HCT116 (cell line): ENCODE measurements around the gene PUSL1.

Experiments
- ELF1 ChIP-seq: IDR thresholded peaks from 2 replicates; pipeline ENCODE4 v1.6.1; 2012; ENCODE audit warnings: low read depth, borderline replicate concordance
- FOSL1 ChIP-seq: IDR thresholded peaks from 2 replicates; pipeline ENCODE4 v1.6.1; 2012; ENCODE audit warnings: low read depth
- POLR2A ChIP-seq: IDR thresholded peaks from 2 replicates; pipeline ENCODE4 v1.7.0; 2011; ENCODE audit warnings: borderline replicate concordance; ENCODE audit not compliant: insufficient read depth, insufficient read length; ENCODE audit errors: extremely low read depth
- POLR2AphosphoS5 ChIP-seq: IDR thresholded peaks from 2 replicates; pipeline ENCODE4 v1.6.1; 2011; ENCODE audit warnings: mild to moderate bottlenecking, low read depth, low read length, moderate library complexity
- RAD21 ChIP-seq: IDR thresholded peaks from 2 replicates; pipeline ENCODE4 v1.6.1; 2012; ENCODE audit warnings: low read depth, mild to moderate bottlenecking
- YY1 ChIP-seq: IDR thresholded peaks from 2 replicates; pipeline ENCODE4 v1.6.1; 2011; ENCODE audit warnings: low read length, low read depth, moderate library complexity, mild to moderate bottlenecking; ENCODE audit not compliant: insufficient replicate concordance; ENCODE audit errors: extremely low read depth
- TF ChIP-seq, protein P1 (sequence below), 3 experiments: fragments of 200-600 bp in 1 of 3; sonication (generic) in 1 of 3; IDR thresholded peaks in 2 of 3; conservative IDR thresholded peaks in 1 of 3; 2 replicates each; pipeline ENCODE4 v1.5.1; 2012 to 2017; ENCODE audit warnings: low read depth in 2 of 3, low read length in 2 of 3, antibody characterized with exemption in 1 of 3, borderline replicate concordance in 1 of 3, control low read depth in 1 of 3, mild to moderate bottlenecking in 1 of 3, mixed read lengths in 1 of 3, mixed run types in 1 of 3, moderate library complexity in 1 of 3; ENCODE audit not compliant: insufficient read depth in 1 of 3
- TF ChIP-seq, protein P2 (sequence below): IDR thresholded peaks from 2 replicates; pipeline ENCODE4 v1.6.1; 2012
- TF ChIP-seq, protein P3 (sequence below): IDR thresholded peaks from 2 replicates; pipeline ENCODE4 v1.6.1; 2012
- TF ChIP-seq, protein P4 (sequence below): IDR thresholded peaks from 2 replicates; pipeline ENCODE4 v1.6.1; 2012; ENCODE audit warnings: low read depth
- TF ChIP-seq, protein P5 (sequence below): IDR thresholded peaks from 2 replicates; pipeline ENCODE4 v1.6.1; 2011; ENCODE audit warnings: mild to moderate bottlenecking, low read length, moderate library complexity; ENCODE audit not compliant: insufficient replicate concordance; ENCODE audit errors: extremely low read depth

DNA sequence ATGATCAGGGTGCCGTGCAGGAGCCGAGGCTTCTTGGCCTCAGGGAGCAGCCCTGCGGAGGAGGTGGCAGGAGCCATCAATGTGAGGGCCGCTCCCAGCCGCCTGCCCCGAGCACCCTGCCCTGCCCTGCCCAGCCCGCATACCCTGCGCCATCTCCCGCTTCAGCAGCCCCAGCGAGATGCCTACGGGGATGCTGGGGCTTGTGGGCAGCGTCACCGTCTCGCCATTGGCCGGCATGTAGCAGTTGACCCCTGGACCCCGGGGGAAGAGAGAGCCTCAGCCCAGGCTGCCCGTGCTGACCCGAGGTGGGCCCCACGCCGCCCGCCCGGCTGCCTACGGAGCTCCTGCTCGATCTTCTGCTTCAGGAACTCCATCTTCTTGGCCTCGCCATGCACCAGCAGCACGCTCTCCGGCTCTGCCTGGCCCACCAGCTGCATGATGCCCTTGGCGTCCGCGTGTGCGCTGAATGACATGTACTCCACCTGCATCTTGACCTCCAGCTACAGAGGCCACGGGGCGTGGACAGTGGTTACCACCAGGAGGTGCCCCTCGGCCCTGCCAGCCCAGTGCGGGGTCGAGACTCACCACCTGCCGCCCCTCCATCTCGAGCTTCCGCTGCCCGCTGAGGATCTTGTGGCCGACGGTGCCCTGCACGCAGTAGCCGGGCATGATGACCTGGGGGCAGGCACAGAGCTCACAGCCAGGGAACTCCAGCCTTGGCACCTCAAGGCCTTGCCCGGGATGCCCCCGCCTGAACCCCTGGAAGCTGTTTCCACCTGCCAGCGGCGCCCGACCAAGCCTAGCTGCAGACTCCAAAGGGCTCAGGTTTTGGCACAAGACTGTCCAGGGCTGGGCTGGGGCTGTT, 4.3 kb downstream of the PUSL1 start:
- TF ChIP-seq, protein P1, sequence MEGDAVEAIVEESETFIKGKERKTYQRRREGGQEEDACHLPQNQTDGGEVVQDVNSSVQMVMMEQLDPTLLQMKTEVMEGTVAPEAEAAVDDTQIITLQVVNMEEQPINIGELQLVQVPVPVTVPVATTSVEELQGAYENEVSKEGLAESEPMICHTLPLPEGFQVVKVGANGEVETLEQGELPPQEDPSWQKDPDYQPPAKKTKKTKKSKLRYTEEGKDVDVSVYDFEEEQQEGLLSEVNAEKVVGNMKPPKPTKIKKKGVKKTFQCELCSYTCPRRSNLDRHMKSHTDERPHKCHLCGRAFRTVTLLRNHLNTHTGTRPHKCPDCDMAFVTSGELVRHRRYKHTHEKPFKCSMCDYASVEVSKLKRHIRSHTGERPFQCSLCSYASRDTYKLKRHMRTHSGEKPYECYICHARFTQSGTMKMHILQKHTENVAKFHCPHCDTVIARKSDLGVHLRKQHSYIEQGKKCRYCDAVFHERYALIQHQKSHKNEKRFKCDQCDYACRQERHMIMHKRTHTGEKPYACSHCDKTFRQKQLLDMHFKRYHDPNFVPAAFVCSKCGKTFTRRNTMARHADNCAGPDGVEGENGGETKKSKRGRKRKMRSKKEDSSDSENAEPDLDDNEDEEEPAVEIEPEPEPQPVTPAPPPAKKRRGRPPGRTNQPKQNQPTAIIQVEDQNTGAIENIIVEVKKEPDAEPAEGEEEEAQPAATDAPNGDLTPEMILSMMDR (IDR thresholded peaks at IDR 0.05 in 2 of 3, conservative IDR thresholded peaks at IDR 0.05 in 1 of 3; ENCODE audit: borderline replicate concordance in 1 of 3, insufficient read depth in 1 of 3, low read depth in 2 of 3, low read length in 2 of 3): no peak
- TF ChIP-seq, protein P2, sequence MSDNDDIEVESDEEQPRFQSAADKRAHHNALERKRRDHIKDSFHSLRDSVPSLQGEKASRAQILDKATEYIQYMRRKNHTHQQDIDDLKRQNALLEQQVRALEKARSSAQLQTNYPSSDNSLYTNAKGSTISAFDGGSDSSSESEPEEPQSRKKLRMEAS: no peak
- TF ChIP-seq POLR2A: no peak
- TF ChIP-seq, protein P3, sequence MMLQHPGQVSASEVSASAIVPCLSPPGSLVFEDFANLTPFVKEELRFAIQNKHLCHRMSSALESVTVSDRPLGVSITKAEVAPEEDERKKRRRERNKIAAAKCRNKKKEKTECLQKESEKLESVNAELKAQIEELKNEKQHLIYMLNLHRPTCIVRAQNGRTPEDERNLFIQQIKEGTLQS: no peak
- no peak for TF ChIP-seq POLR2AphosphoS5
- TF ChIP-seq RAD21: no peak
- TF ChIP-seq, protein P4, sequence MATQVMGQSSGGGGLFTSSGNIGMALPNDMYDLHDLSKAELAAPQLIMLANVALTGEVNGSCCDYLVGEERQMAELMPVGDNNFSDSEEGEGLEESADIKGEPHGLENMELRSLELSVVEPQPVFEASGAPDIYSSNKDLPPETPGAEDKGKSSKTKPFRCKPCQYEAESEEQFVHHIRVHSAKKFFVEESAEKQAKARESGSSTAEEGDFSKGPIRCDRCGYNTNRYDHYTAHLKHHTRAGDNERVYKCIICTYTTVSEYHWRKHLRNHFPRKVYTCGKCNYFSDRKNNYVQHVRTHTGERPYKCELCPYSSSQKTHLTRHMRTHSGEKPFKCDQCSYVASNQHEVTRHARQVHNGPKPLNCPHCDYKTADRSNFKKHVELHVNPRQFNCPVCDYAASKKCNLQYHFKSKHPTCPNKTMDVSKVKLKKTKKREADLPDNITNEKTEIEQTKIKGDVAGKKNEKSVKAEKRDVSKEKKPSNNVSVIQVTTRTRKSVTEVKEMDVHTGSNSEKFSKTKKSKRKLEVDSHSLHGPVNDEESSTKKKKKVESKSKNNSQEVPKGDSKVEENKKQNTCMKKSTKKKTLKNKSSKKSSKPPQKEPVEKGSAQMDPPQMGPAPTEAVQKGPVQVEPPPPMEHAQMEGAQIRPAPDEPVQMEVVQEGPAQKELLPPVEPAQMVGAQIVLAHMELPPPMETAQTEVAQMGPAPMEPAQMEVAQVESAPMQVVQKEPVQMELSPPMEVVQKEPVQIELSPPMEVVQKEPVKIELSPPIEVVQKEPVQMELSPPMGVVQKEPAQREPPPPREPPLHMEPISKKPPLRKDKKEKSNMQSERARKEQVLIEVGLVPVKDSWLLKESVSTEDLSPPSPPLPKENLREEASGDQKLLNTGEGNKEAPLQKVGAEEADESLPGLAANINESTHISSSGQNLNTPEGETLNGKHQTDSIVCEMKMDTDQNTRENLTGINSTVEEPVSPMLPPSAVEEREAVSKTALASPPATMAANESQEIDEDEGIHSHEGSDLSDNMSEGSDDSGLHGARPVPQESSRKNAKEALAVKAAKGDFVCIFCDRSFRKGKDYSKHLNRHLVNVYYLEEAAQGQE: no peak
- no peak for TF ChIP-seq YY1
- no peak for TF ChIP-seq ELF1
- TF ChIP-seq, protein P5, sequence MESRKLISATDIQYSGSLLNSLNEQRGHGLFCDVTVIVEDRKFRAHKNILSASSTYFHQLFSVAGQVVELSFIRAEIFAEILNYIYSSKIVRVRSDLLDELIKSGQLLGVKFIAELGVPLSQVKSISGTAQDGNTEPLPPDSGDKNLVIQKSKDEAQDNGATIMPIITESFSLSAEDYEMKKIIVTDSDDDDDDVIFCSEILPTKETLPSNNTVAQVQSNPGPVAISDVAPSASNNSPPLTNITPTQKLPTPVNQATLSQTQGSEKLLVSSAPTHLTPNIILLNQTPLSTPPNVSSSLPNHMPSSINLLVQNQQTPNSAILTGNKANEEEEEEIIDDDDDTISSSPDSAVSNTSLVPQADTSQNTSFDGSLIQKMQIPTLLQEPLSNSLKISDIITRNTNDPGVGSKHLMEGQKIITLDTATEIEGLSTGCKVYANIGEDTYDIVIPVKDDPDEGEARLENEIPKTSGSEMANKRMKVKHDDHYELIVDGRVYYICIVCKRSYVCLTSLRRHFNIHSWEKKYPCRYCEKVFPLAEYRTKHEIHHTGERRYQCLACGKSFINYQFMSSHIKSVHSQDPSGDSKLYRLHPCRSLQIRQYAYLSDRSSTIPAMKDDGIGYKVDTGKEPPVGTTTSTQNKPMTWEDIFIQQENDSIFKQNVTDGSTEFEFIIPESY: no peak
- TF ChIP-seq FOSL1: no peak
